Omental fat pad (tissue), 4 donors: ENCODE measurements around the gene NME1. TPM values are rescaled to one million over a fixed set of nuclear protein-coding genes. Genes with fewer than 3 reads are reported as not detected.

Experiments
- ATAC-seq: fragments of 150-250 bp; one replicate; pipeline ENCODE4 v1.9.1; 2016; ENCODE audit warnings: mild to moderate bottlenecking, moderate library complexity; ENCODE audit not compliant: low FRiP score
- DNase-seq: peaks from one replicate; pipeline ENCODE4 v3.0.0-alpha.2; 2019; ENCODE audit warnings: low spot score
- total RNA-seq, 4 donors: library from RNA; depleted of rRNA; stranded (reverse); fragments of >200 nt; gene quantifications; one replicate each; pipeline ENCODE4 v1.1.0, GENCODE V29; 2016
- TF ChIP-seq, protein P1 (sequence below), 3 donors: fragments of 450-650 bp; IDR thresholded peaks; one replicate each; pipeline ENCODE4 v1.5.1; 2016 to 2017; ENCODE audit warnings: antibody characterized with exemption in 3 of 3, mild to moderate bottlenecking in 3 of 3, moderate library complexity in 2 of 3

Gene NME1
- total RNA-seq, 4 donors from 2014 or later: 24.1 to 95.2 (median 77.1) TPM

DNA sequence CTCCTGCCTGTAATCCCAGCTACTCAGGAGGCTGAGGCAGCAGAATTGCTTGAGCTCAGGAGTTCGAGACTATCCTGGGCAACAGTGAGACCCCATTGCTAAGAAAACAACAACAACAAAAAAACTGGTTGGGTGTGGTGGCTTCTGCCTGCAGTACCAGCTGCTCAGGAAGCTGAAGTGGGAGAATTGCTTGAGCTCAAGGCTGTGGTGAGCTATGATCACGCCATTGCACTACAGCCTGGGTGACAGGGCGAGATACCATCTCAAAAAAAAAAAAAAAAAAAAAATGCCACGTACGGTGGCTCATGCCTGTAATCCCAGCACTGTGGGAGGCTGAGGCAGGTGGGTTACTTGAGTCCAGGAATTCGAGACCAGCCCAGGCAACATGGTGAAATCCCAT lies 46.9 kb downstream of the NME1 start:
- ATAC-seq: no peak
- TF ChIP-seq, protein P1, sequence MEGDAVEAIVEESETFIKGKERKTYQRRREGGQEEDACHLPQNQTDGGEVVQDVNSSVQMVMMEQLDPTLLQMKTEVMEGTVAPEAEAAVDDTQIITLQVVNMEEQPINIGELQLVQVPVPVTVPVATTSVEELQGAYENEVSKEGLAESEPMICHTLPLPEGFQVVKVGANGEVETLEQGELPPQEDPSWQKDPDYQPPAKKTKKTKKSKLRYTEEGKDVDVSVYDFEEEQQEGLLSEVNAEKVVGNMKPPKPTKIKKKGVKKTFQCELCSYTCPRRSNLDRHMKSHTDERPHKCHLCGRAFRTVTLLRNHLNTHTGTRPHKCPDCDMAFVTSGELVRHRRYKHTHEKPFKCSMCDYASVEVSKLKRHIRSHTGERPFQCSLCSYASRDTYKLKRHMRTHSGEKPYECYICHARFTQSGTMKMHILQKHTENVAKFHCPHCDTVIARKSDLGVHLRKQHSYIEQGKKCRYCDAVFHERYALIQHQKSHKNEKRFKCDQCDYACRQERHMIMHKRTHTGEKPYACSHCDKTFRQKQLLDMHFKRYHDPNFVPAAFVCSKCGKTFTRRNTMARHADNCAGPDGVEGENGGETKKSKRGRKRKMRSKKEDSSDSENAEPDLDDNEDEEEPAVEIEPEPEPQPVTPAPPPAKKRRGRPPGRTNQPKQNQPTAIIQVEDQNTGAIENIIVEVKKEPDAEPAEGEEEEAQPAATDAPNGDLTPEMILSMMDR (IDR thresholded peaks at IDR 0.05): no peak

GRCh38 chr17:51200846-51201245 lies 47.5 kb downstream of the NME1 start:
- no peak for ATAC-seq

More for the DNA sequence above, 46.9 kb downstream of the NME1 start:
- no peak for DNase-seq

GRCh38 chr17:51203838-51204237 lies 50.5 kb downstream of the NME1 start:
- DNase-seq (no peak), ATAC-seq (no peak)
- TF ChIP-seq, protein P1 (IDR thresholded peaks at IDR 0.05): no peak

More at GRCh38 chr17:51200846-51201245, 47.5 kb downstream of the NME1 start:
- TF ChIP-seq, protein P1 (IDR thresholded peaks at IDR 0.05): no peak
- DNase-seq: no peak

Other genes with a start within 250 kb of the NME1 start
- 100 to 1,000 TPM; 117 to 197 (median 138) TPM for gene SPAG9, start 32.7 kb upstream of the NME1 start, total RNA-seq
- gene NME2, start 12.9 kb downstream of the NME1 start, total RNA-seq: 100 to 1,000 TPM; 440 to 570 (median 469) TPM
- 10 to 100 TPM; 11.2 to 22.4 (median 15.6) TPM for gene MBTD1, start 106.5 kb downstream of the NME1 start, total RNA-seq
- gene UTP18, start 107.0 kb downstream of the NME1 start, total RNA-seq: 10 to 100 TPM; 24.1 to 51.0 (median 24.4) TPM